22Rv1 (cell line): ENCODE results near the gene SH3PXD2A.

Experiments used
- H3K27ac ChIP-seq: fragments of 450-650 bp; 2 replicates; pipeline ENCODE4 v1.5.1; 2017
- ZFX ChIP-seq: fragments of 450-650 bp; IDR thresholded peaks from 2 replicates; pipeline ENCODE4 v1.6.1; 2017; ENCODE audit warnings: antibody characterized with exemption, borderline replicate concordance
- TF ChIP-seq, protein P1 (sequence below): fragments of 450-650 bp; IDR thresholded peaks from 2 replicates; pipeline ENCODE4 v1.5.1; 2017; ENCODE audit warnings: mild to moderate bottlenecking

SH3PXD2A gene

DNA sequence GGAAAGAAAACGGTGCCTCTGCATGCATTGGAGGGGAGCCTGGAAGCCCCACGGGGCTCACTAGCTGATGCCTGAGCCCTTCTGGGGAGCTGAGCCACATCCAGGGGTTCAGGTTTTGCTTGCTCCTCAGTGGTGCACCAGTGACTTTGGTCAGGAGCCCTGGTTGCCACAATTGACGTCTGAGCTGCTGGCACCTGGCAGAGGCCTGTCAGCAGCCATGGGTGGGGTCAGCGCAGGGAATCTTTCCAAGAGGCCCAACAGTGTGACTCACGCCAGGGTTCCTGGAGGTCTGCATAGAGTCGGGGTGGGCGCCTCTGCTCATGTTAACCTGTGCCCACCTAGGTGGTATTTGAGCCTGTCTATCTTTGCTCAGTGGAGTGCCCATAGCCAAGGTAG lies 223.1 kb downstream of the SH3PXD2A start:
- TF ChIP-seq, protein P1, sequence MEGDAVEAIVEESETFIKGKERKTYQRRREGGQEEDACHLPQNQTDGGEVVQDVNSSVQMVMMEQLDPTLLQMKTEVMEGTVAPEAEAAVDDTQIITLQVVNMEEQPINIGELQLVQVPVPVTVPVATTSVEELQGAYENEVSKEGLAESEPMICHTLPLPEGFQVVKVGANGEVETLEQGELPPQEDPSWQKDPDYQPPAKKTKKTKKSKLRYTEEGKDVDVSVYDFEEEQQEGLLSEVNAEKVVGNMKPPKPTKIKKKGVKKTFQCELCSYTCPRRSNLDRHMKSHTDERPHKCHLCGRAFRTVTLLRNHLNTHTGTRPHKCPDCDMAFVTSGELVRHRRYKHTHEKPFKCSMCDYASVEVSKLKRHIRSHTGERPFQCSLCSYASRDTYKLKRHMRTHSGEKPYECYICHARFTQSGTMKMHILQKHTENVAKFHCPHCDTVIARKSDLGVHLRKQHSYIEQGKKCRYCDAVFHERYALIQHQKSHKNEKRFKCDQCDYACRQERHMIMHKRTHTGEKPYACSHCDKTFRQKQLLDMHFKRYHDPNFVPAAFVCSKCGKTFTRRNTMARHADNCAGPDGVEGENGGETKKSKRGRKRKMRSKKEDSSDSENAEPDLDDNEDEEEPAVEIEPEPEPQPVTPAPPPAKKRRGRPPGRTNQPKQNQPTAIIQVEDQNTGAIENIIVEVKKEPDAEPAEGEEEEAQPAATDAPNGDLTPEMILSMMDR: no peak
- no peak for TF ChIP-seq ZFX
- H3K27ac ChIP-seq: no peak overlapping the region

DNA sequence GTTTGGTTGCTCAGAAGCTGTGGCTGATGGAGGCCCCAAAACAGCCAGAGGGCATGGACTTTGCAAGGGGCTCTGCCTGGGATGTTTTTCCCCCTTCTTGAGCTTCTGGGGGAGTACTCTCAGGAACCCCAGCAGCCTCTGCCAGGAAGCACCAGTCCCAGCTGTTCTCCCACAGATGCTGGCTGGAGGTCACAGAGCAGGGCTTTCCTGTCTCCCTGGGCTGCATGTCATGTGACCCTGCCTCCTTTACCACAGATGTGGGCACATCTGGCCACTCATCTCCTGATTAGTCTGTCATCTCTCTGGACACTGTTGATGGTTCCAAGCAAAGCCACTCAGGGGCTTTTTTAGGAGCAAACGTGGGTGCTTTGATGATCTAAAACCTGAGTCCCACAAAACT lies 225.2 kb downstream of the SH3PXD2A start:
- no peak overlapping the region for H3K27ac ChIP-seq
- TF ChIP-seq, protein P1: no peak
- no peak for TF ChIP-seq ZFX

- H3K27ac ChIP-seq: no peak overlapping the region
Measured at GRCh38 chr10:103629581-103629980, 225.8 kb downstream of the SH3PXD2A start.

DNA sequence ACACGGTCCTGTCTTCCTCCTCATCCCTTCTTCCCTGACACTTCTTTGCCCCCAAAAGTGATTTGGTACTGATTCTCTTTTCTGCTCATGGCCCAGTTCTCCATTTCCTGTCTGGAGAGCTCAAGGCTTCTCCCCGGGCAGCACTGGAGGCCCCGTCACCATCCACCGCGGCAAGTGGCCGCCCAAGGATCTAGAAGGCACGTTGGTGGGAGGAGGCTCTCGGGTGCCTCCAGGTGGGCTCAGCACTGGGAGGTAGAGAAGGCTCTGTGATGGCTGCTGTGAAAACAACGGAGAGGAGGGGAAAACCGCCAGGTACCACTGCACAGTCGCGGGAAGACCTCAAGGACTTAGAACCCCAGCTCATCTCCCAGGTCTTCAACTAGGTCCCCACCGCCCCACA lies 227.5 kb downstream of the SH3PXD2A start:
- H3K27ac ChIP-seq: no peak overlapping the region

More at GRCh38 chr10:103629581-103629980, 225.8 kb downstream of the SH3PXD2A start:
- no peak for TF ChIP-seq ZFX
- TF ChIP-seq, protein P1: no peak

GRCh38 chr10:103627111-103627892 lies 228.1 kb downstream of the SH3PXD2A start:
- no peak for TF ChIP-seq ZFX
- TF ChIP-seq, protein P1: no peak
- no peak overlapping the region for H3K27ac ChIP-seq

More for the DNA sequence above, 227.5 kb downstream of the SH3PXD2A start:
- TF ChIP-seq, protein P1: no peak
- TF ChIP-seq ZFX: no peak

DNA sequence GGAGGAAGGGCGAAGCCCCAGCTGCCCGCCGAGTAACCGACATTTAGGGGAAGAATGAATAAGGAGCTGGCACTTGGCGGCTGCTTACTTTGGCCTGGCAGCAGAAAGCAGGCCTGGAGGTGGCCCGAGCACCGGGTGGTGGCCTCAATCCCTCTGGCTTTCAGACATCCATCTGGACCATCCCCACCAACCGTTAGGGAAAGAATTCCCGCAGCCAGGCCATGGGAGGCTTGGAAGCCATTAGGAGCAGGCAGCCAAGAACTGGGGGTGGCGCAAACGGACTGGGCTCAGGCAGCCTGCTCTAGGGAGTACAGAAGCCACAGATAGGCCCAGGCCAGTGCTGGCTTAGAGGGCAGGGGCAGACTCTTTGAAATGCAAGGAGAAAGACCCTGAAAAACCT lies 229.2 kb downstream of the SH3PXD2A start:
- H3K27ac ChIP-seq: no peak overlapping the region
- TF ChIP-seq, protein P1: no peak
- no peak for TF ChIP-seq ZFX

DNA sequence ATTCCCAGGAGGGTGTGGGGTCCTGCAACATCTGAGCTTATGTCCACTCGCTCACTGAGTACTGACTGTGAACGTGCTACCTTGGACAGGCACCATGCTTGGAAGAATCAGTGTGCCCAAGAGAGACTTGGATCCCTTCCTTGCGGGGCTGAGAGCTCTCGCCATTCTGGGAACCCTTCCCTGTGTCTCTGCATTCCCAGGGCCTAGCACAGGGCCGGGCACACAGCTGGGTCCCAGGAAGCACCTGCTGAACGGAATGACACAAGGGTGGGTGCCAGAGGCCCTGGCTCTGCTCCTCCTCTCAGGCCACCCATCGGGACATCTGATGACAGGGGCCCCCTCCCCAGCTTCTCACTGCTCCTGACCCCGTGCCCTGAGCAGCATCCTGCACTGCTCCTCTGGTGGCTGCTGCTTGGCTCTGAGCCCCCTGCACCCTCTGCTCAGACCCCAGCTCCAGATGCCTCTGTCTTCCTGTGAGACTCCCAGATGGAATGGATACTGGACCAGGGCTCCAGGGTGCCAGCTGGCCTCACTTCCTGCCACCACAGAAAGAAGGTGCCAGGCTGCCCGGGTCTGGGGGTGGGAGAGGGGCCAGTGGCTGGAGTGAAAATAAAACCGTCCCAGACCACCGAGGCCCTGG lies 232.3 kb downstream of the SH3PXD2A start:
- no peak overlapping the region for H3K27ac ChIP-seq
- no peak for TF ChIP-seq ZFX
